Stomach (tissue), 4 donors: Measurements from ENCODE around the gene CYP26B1.

ENCODE experiments used
- CTCF ChIP-seq, 7 experiments: fragments of 450-650 bp in 4 of 7; fragments of 200-600 bp in 3 of 7; sonication (generic) in 3 of 7; IDR thresholded peaks; one replicate each; pipeline ENCODE4 v1.5.1; 2016 to 2019; ENCODE audit warnings: antibody characterized with exemption in 7 of 7, control low read depth in 2 of 7, mild to moderate bottlenecking in 1 of 7
- POLR2AphosphoS5 ChIP-seq, 3 donors: sonication (generic); formaldehyde crosslinking; IDR thresholded peaks; one replicate each; pipeline ENCODE4 v1.6.1; 2016; ENCODE audit warnings: antibody characterized with exemption in 3 of 3

GRCh38 chr2:72083751-72084583 lies 63.7 kb downstream of the CYP26B1 start:
- no peak for TF ChIP-seq CTCF (IDR thresholded peaks at IDR 0.05)
- TF ChIP-seq POLR2AphosphoS5 (IDR thresholded peaks at IDR 0.05) = no peak
